IPS DF 6.9 (cell line): ENCODE data around the gene MRC2.
"Not testable (repeated sequence)": the region's sequence is repeated elsewhere in the genome, so short reads cannot be mapped to it uniquely, and the experiment has no call there.

Source experiments
- DNase-seq: peaks from one replicate; pipeline ENCODE4 v3.0.0-alpha.2; 2013; ENCODE audit warnings: low read depth, low spot score
- H3K27ac ChIP-seq: one replicate; pipeline ENCODE4 v1.5.1; 2013; ENCODE audit warnings: low read length, control low read depth
- H3K27me3 ChIP-seq: 2 replicates; pipeline ENCODE4 v1.6.1; 2013; ENCODE audit warnings: mild to moderate bottlenecking, low read length; ENCODE audit not compliant: control insufficient read depth, insufficient read depth
- H3K36me3 ChIP-seq: 2 replicates; pipeline ENCODE4 v1.6.1; 2013; ENCODE audit warnings: low read length; ENCODE audit not compliant: control insufficient read depth, insufficient read depth
- H3K4me1 ChIP-seq: 2 replicates; pipeline ENCODE4 v1.6.1; 2013; ENCODE audit warnings: low read length; ENCODE audit not compliant: control insufficient read depth, insufficient read depth
- H3K4me3 ChIP-seq: 2 replicates; pipeline ENCODE4 v1.5.1; 2013; ENCODE audit warnings: mild to moderate bottlenecking, low read length
- H3K9me3 ChIP-seq: 2 replicates; pipeline ENCODE4 v1.6.1; 2013; ENCODE audit warnings: low read length, inconsistent platforms; ENCODE audit not compliant: control insufficient read depth, insufficient read depth
- WGBS: extraction: QIAGEN DNeasy Blood & Tissue Kit; methylation state at CpG from one replicate; pipeline ENCODE4 v1.1.7; 2013; ENCODE audit warnings: mixed read lengths, missing lambda C conversion rate; ENCODE audit not compliant: insufficient read length, insufficient coverage; 5-methylcytosine and 5-hydroxymethylcytosine counted together

The MRC2 gene

DNA sequence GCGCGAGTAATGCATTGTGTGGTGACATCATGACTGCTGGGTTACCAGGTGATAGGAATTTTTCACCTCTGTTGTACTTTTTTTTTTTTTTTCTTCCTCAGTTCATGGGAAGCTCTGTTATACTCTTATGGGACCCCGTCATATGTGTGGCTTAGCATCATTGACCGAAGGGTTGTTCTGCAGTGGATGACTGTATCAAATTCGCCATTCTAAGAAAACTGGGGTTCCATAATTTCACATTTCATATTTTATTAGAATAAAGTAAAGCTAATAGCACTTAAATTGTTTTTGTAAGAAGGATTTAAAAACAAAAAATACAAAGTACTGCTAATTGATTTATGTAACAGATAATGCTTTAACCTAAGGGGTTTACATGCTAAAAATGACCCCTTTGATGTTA is 32.0 kb upstream of the MRC2 start:
- Histone ChIP-seq H3K27ac (no peak overlapping the region), H3K4me1 (no peaks in the 10 kb centered on the region), H3K4me3 (no peak overlapping the region), H3K36me3 (peaks cover 2% of the 10 kb centered on the region; the same call in 1 of the 2 replicates), H3K27me3 (no peaks in the 10 kb centered on the region), H3K9me3 (no peaks in the 10 kb centered on the region)
- DNase-seq = no peak
- no CpG with 5 or more reads among the region's 5 CpGs for WGBS

DNA sequence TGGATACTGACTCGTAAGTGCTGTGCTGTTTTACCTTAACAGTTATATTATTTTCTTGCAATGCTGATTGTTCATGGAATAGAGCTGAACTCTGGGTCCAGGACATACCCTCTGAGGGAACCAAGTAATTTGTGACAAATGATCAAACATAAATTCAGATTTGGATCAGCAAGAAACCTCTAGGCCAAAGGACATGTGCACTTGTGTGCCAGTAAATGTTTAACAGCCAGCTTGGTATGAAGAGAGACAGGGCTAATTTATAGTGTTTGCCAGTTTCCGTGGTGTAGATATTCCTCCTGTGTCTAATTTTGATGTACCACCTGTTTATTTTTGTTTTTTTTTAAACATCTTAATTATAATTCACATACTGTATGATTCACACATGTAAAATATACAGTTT is 30.8 kb upstream of the MRC2 start:
- no peaks in the 10 kb centered on the region for H3K27me3 ChIP-seq
- no CpG with 5 or more reads among the region's 2 CpGs for WGBS
- peaks cover 2% of the 10 kb centered on the region; the same call in 1 of the 2 replicates for H3K36me3 ChIP-seq
- H3K9me3 ChIP-seq = no peaks in the 10 kb centered on the region
- no peak for DNase-seq
- H3K27ac ChIP-seq = no peak overlapping the region
- no peaks in the 10 kb centered on the region for H3K4me1 ChIP-seq
- H3K4me3 ChIP-seq = no peak overlapping the region

DNA sequence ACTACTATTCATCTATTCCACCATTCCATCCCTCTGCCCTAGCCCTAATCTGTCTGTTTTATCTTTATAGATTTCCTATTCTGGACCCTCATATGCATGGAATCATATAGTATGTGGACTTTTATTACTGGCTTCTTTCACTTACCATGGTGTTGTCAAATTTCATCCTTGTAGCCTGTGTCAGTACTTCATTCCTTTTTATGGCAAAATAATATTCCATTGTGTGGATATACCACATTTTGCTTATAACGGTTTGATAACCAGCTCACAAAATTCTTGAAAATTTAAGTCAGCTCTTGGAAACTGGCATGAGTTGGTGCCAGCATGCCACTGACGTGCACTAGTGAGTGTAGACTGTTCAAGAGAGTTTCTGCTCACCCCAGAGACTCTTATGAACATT is 30.3 kb upstream of the MRC2 start:
- DNase-seq = no peak
- H3K27ac ChIP-seq = no peak overlapping the region
- no peaks in the 10 kb centered on the region for H3K27me3 ChIP-seq
- no peaks in the 10 kb centered on the region for H3K9me3 ChIP-seq
- whole genome bisulfite sequencing = no CpG with 5 or more reads among the region's 2 CpGs
- no peaks in the 10 kb centered on the region for H3K4me1 ChIP-seq
- H3K4me3 ChIP-seq = no peak overlapping the region
- peaks cover 2% of the 10 kb centered on the region; the same call in 1 of the 2 replicates for H3K36me3 ChIP-seq

DNA sequence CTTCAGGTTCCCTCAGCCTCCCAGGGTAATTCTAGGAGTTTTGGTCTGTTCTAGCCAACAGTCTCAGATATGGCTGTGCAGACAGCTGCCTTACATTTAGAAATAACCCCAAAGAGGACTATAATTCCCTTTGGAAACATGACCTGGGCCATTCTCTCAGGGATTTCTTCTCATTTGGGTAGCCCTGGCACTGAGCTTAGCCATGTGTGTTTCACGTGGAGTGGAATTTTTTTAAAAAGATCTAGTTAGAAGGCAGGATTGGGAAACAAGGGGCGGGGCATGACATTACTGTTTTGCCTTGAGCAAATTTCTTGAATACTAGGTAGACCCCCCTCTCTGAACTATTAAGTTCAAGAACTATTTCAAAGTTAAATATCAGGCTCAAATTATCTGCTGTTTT is 29.6 kb upstream of the MRC2 start:
- Histone ChIP-seq H3K36me3 (peaks cover 2% of the 10 kb centered on the region; the same call in 1 of the 2 replicates), H3K27ac (no peak overlapping the region), H3K4me3 (no peak overlapping the region), H3K9me3 (no peaks in the 10 kb centered on the region), H3K4me1 (no peaks in the 10 kb centered on the region), H3K27me3 (no peaks in the 10 kb centered on the region)
- WGBS = no CpG with 5 or more reads among the region's 2 CpGs
- DNase-seq = no peak

DNA sequence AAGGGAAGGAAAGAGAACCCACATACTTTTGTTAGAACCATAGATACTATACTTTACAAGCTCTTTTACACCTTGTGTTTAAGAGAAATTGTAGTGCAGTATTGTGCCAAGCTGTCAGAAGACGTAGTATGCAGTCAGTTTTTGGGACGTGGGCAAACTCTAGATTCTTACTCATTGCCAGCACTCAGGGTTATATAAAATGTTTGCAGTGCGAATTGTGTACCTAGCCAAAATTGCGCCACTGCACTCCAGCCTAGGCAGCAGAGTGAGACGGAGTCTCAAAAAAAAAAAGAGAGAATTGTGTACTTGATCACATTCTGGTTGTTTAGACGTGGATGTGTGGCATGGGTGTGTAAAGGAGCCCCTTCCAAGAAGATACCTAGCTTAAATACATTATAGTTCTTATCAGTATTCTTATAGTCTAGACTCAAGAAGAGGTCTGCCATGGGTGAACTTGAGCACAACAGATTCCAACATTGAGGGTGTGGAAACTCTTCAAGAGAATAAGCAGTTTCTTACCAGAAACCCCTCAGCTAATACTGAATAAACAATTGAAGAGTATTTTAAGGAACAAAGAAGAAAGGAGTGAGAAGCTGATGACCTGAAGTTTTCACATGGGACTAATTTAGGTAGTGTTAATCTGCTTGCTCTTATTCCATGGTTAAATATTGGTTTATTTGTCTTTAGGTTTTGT is 27.4 kb upstream of the MRC2 start:
- no peaks in the 10 kb centered on the region for H3K9me3 ChIP-seq
- no peak for DNase-seq
- H3K4me3 ChIP-seq = no peak overlapping the region
- WGBS = no CpG with 5 or more reads among the region's 6 CpGs
- no peak overlapping the region for H3K27ac ChIP-seq
- no peaks in the 10 kb centered on the region for H3K4me1 ChIP-seq
- peaks cover 2% of the 10 kb centered on the region; the same call in 1 of the 2 replicates for H3K36me3 ChIP-seq
- no peaks in the 10 kb centered on the region for H3K27me3 ChIP-seq

DNA sequence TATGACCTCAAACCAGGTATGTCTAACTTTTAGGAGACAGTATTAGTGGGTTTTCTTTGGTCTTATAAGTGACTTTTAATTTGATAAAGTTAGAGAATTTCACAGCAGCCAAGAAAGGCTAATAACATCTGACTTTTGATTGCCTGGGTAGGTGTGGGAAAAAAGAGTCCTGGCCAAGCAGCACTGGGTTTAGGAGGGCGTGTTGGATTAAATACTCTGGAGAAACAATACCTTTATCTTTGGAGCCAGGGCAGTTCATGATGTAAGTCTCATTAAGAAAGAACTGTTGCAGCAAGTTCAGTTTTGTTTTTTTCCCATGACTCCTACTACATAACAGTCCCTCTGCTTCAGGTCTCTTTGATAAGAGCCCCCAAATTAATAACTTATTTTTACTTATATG is 26.7 kb upstream of the MRC2 start:
- H3K9me3 ChIP-seq = no peaks in the 10 kb centered on the region
- DNase-seq = no peak
- no peaks in the 10 kb centered on the region for H3K4me1 ChIP-seq
- H3K4me3 ChIP-seq = no peak overlapping the region
- peaks cover 2% of the 10 kb centered on the region; the same call in 1 of the 2 replicates for H3K36me3 ChIP-seq
- WGBS = no CpG with 5 or more reads among the region's 1 CpG
- H3K27ac ChIP-seq = no peak overlapping the region
- no peaks in the 10 kb centered on the region for H3K27me3 ChIP-seq

DNA sequence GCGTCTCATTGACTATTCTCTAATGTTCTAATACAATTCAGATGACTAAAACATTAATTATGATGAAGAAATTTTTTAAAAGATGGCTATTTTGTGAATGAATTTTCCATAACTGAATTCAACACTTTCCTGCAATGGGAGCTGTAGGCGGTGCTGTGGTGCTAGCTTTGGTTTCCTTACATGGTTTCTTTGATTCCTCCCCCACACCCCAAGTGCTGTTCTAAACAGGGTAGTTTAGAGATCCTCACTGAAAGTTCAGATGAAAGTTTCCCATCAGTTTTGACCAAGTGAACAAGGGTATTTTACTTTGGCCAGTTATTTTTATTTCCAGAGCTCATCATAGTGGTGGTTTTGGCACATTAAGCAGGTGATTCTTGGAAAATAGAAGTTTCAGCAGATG is 26.0 kb upstream of the MRC2 start:
- DNase-seq = no peak
- Histone ChIP-seq H3K27me3 (no peaks in the 10 kb centered on the region), H3K27ac (no peak overlapping the region), H3K4me3 (no peak overlapping the region), H3K4me1 (no peaks in the 10 kb centered on the region), H3K36me3 (peaks cover 2% of the 10 kb centered on the region; the same call in 1 of the 2 replicates), H3K9me3 (no peaks in the 10 kb centered on the region)
- WGBS = no CpG with 5 or more reads among the region's 2 CpGs

DNA sequence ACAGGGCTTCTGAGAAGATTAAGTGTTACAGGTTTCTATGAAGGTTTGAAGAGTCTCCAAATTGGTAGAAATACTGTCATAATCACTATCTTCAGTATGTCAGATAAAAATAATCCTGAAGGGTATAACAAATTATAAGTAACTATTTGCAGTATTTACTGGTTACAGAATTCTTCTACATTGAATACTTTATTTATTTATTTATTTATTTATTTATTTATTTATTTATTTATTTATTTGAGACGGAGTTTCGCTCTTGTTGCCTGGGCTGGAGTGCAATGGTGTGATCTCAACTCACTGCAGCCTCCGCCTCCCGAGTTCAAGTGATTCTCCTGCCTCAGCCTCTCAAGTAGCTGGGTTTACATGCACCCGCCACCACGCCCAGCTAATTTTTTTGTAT is 23.7 kb upstream of the MRC2 start:
- no CpG with 5 or more reads among the region's 6 CpGs for WGBS
- DNase-seq, H3K27me3 ChIP-seq, H3K36me3 ChIP-seq, H3K27ac ChIP-seq, H3K9me3 ChIP-seq, H3K4me1 ChIP-seq, H3K4me3 ChIP-seq: not testable (repeated sequence)

DNA sequence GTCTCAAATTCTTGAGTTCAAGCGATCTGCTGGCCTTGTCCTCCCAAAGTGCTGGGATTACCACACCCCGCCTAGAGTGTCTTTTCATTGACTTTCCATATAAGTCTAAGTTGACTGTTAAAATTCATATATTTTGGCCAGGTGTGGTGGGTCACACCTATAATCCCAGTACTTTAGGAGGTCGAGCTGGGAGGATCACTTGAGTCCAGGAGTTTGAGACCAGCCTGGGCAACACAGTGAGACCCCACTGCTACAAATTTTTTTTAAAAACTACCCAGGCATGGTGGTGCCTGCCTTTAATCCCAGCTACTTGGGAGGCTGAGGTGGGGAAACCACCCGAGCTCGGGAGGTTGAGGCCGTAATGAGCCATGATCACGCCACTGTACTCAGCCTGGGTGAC is 21.9 kb upstream of the MRC2 start:
- no peaks in the 10 kb centered on the region for H3K9me3 ChIP-seq
- no peak overlapping the region for H3K27ac ChIP-seq
- no peak for DNase-seq
- no peaks in the 10 kb centered on the region for H3K4me1 ChIP-seq
- no peaks in the 10 kb centered on the region for H3K27me3 ChIP-seq
- H3K4me3 ChIP-seq = no peak overlapping the region
- peaks cover 2% of the 10 kb centered on the region; the same call in 1 of the 2 replicates for H3K36me3 ChIP-seq
- WGBS = no CpG with 5 or more reads among the region's 7 CpGs

DNA sequence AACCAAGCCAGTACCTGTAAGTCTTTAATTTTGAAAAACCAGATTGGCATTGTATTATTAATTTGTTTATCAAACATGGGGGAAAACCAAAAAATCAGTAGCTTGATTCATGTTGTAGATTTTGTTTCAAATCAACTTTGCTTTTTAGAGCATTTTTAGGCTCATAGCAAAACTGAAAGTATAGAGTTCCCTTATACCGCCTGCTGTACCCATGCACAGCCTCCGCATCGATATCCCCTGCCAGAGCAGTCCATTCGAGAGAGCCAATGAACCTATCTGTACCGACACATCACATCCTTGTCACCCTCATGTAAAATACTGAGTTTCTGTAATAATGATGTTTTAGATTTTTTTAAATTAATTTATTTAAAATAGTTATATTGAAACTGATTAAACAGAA is 16.2 kb upstream of the MRC2 start:
- H3K27me3 ChIP-seq = no peaks in the 10 kb centered on the region
- no peaks in the 10 kb centered on the region for H3K9me3 ChIP-seq
- WGBS = no CpG with 5 or more reads among the region's 5 CpGs
- no peak overlapping the region for H3K27ac ChIP-seq
- DNase-seq = no peak
- H3K36me3 ChIP-seq = peaks cover 2% of the 10 kb centered on the region; the same call in 1 of the 2 replicates
- H3K4me1 ChIP-seq = no peaks in the 10 kb centered on the region
- H3K4me3 ChIP-seq = no peak overlapping the region

DNA sequence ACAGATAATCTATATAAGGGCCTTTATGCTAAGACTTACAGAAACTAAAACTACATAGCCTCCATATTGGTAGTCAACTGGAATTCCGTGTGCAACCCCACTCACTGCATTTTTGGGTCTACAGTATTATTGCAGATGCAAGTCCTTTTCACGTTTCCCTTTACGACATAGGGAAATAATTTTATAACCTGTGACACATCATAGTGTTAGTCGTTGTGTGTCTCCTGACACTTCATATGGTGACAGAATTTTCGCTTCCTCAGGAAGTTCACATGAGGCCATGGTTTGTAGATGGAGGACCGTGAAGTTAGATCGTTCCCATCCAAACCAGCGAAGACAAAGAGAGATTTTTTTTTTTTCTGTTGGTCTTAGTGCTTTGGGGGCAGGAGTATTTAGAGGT is 15.7 kb upstream of the MRC2 start:
- H3K4me1 ChIP-seq = no peaks in the 10 kb centered on the region
- H3K9me3 ChIP-seq = no peaks in the 10 kb centered on the region
- no CpG with 5 or more reads among the region's 8 CpGs for WGBS
- no peak overlapping the region for H3K27ac ChIP-seq
- H3K36me3 ChIP-seq = peaks cover 2% of the 10 kb centered on the region; the same call in 1 of the 2 replicates
- H3K4me3 ChIP-seq = no peak overlapping the region
- no peaks in the 10 kb centered on the region for H3K27me3 ChIP-seq
- no peak for DNase-seq
